Kidney (tissue), 14 donors: ENCODE data around the gene TBC1D9B. TPM values are rescaled to one million over a fixed set of nuclear protein-coding genes. Genes with fewer than 3 reads are reported as not detected.

ENCODE experiments used
- DNase-seq, 5 donors: peaks; one replicate each; pipeline ENCODE4 v3.0.0-alpha.2; 2013 to 2020
- FAIRE-seq: peaks from 2 replicates; lab custom pipeline; 2012; peaks lifted over from hg19 to GRCh38; lab: Jason Lieb, UNC
- H3K27ac ChIP-seq, 2 donors: one replicate each; pipeline ENCODE4 v1.7.0; 2013; ENCODE audit warnings: low read depth in 2 of 2, low read length in 2 of 2, inconsistent platforms in 1 of 2
- H3K27me3 ChIP-seq: one replicate; pipeline ENCODE4 v1.7.1; 2013; ENCODE audit warnings: low read length, inconsistent platforms; ENCODE audit not compliant: control insufficient read depth, insufficient read depth
- H3K36me3 ChIP-seq, 3 donors: one replicate each; pipeline versions ENCODE4 v1.7.0 to v1.7.1; 2013; ENCODE audit warnings: low read length in 3 of 3, control low read depth in 1 of 3, inconsistent platforms in 1 of 3; ENCODE audit not compliant: insufficient read depth in 3 of 3, control insufficient read depth in 2 of 3
- H3K4me1 ChIP-seq, 3 donors: one replicate each; pipeline versions ENCODE4 v1.7.0 to v1.7.1; 2013; ENCODE audit warnings: low read length in 3 of 3, inconsistent platforms in 1 of 3, low read depth in 1 of 3; ENCODE audit not compliant: control insufficient read depth in 2 of 3, insufficient read depth in 2 of 3
- H3K4me3 ChIP-seq, 3 donors: one replicate each; pipeline versions ENCODE4 v1.7.0 to v1.8.1; 2013; ENCODE audit warnings: low read length in 3 of 3, control low read depth in 1 of 3, inconsistent platforms in 1 of 3
- H3K9ac ChIP-seq, 3 donors: one replicate each; pipeline versions ENCODE4 v1.7.0 to v1.7.1; 2013; ENCODE audit warnings: low read length in 3 of 3, control low read depth in 1 of 3, inconsistent platforms in 1 of 3
- H3K9me3 ChIP-seq, 3 donors: one replicate each; pipeline versions ENCODE4 v1.7.0 to v1.7.1; 2013; ENCODE audit warnings: low read length in 3 of 3, control low read depth in 1 of 3, inconsistent platforms in 1 of 3; ENCODE audit not compliant: control insufficient read depth in 2 of 3, insufficient read depth in 1 of 3
- CTCF ChIP-seq: IDR thresholded peaks from 3 replicates; pipeline ENCODE4 v1.5.1; 2012; ENCODE audit warnings: mild to moderate bottlenecking, moderate library complexity, borderline replicate concordance; ENCODE audit not compliant: insufficient read depth; ENCODE audit errors: extremely low read depth
- intact Hi-C: fragments of 100-400 bp; cut with DNase I; formaldehyde crosslinking; loops from one replicate; pipeline ENCODE4 v1.11.1; 2022
- polyA plus RNA-seq: library from polyadenylated mRNA; stranded (reverse); fragments of 350-450 nt; fragmentation: Illumina TruSeq; extraction: RNeasy Lipid Tissue Mini Kit (QIAGEN cat#74804); gene quantifications from one replicate; pipeline ENCODE4 v1.2.3, GENCODE V29; 2014; ENCODE audit warnings: low read depth, low replicate concordance; ENCODE audit not compliant: insufficient read depth
- total RNA-seq: library from RNA; stranded (reverse); fragmentation: NEBNext Ultra II Directional; extraction: Animal tissue kit (Norgen Biotek cat#: 25700); gene quantifications from one replicate; pipeline ENCODE4 v1.2.1, GENCODE V29; 2021
- donor health status: control.
- donor health status: control.
- donor health status: control.
- donor health status: control.
- donor health status: control.
- donor health status: DM: yes; HTN: yes; CAD: no.
- donor health status: Normal renal cell carcinoma (clear cell type).

The TBC1D9B gene
- total and polyA plus RNA-seq, 2 donors from 2014 or later: 49.5 to 117 TPM

GRCh38 chr5:179886190-179886911 is 21.3 kb downstream of the TBC1D9B start:
- Histone ChIP-seq H3K27ac (no peak overlapping the region), H3K9me3 (peaks cover 0 to 5% (median 0%) of the 10 kb centered on the region in 3 donors), H3K27me3 (no peaks in the 10 kb centered on the region), H3K4me1 (no peaks in the 10 kb centered on the region), H3K9ac (no peak overlapping the region), H3K36me3 (peaks cover 7 to 45% (median 33%) of the 10 kb centered on the region in 3 donors), H3K4me3 (no peak overlapping the region)
- FAIRE-seq (no peak), DNase-seq (peak in 1 of 5 donors; percentile 35)
- intact Hi-C loops: no loop called here
- no peak for TF ChIP-seq CTCF

GRCh38 chr5:179885491-179886090 is 22.1 kb downstream of the TBC1D9B start:
- Histone ChIP-seq H3K36me3 (peaks cover 7 to 38% (median 26%) of the 10 kb centered on the region in 3 donors), H3K4me3 (no peak overlapping the region), H3K27ac (no peak overlapping the region), H3K9ac (no peak overlapping the region), H3K4me1 (no peaks in the 10 kb centered on the region), H3K27me3 (no peaks in the 10 kb centered on the region), H3K9me3 (peaks cover 0 to 5% (median 0%) of the 10 kb centered on the region in 3 donors)
- FAIRE-seq: no peak
- TF ChIP-seq CTCF: no peak
- intact Hi-C loops: no loop called here
- DNase-seq: peak in 1 of 5 donors; percentile 10

GRCh38 chr5:179883163-179883562 is 24.5 kb downstream of the TBC1D9B start:
- H3K36me3 ChIP-seq: peaks cover 7 to 25% (median 24%) of the 10 kb centered on the region in 3 donors
- H3K27ac ChIP-seq: no peak overlapping the region
- TF ChIP-seq CTCF: no peak
- no peak for DNase-seq
- no peak for FAIRE-seq
- H3K9ac ChIP-seq: no peak overlapping the region
- no peaks in the 10 kb centered on the region for H3K27me3 ChIP-seq
- H3K4me1 ChIP-seq: no peaks in the 10 kb centered on the region
- peaks cover 0 to 5% (median 0%) of the 10 kb centered on the region in 3 donors for H3K9me3 ChIP-seq
- intact Hi-C loops: no loop called here
- H3K4me3 ChIP-seq: no peak overlapping the region
